ENCODE results near the gene RUNX3.

- TF ChIP-seq ZBTB17 (tag by site-specific recombination; IDR thresholded peaks at IDR 0.05) (no peak), GLIS1 (tag by site-specific recombination; IDR thresholded peaks at IDR 0.05) (no peak), ZNF37A (tag by site-specific recombination; IDR thresholded peaks at IDR 0.05) (no peak), ZNF580 (tag by site-specific recombination; IDR thresholded peaks at IDR 0.05) (no peak), ZNF488 (tag by site-specific recombination; IDR thresholded peaks at IDR 0.05) (no peak), RBAK (tag by site-specific recombination; IDR thresholded peaks at IDR 0.05) (no peak)
Measured at GRCh38 chr1:24858277-24858676, 71.8 kb downstream of the RUNX3 start.

All from HEK293 (cell line).